Transverse colon (tissue), 4 donors: ENCODE data around the gene SBF2. TPM values are rescaled to one million over a fixed set of nuclear protein-coding genes. Genes with fewer than 3 reads are reported as not detected.

Source experiments
- DNase-seq: peaks from one replicate; pipeline ENCODE4 v3.0.0-alpha.2; 2019
- H3K27ac ChIP-seq, 4 donors: fragments of 200-600 bp; sonication (generic); 2 replicates each; pipeline ENCODE4 v1.5.1; 2016 to 2018; ENCODE audit warnings: inconsistent platforms in 4 of 4
- H3K27me3 ChIP-seq: fragments of 200-600 bp; sonication (generic); 2 replicates; pipeline ENCODE4 v1.5.1; 2017; ENCODE audit warnings: inconsistent platforms
- H3K36me3 ChIP-seq, 4 donors: fragments of 200-600 bp; sonication (generic); 2 replicates each; pipeline ENCODE4 v1.5.1; 2017 to 2019; ENCODE audit warnings: inconsistent platforms in 4 of 4
- H3K4me1 ChIP-seq, 4 donors: fragments of 200-600 bp; sonication (generic); 2 replicates each; pipeline ENCODE4 v1.5.1; 2017 to 2020; ENCODE audit warnings: inconsistent platforms in 4 of 4
- H3K4me3 ChIP-seq, 4 donors: fragments of 200-600 bp; sonication (generic); 1 replicate in 1 of 4; 2 replicates in 3 of 4; pipeline versions ENCODE4 v1.5.1 to v1.6.1; 2017 to 2019; ENCODE audit warnings: inconsistent platforms in 4 of 4
- H3K9me3 ChIP-seq, 2 donors: fragments of 200-600 bp; sonication (generic); 2 replicates each; pipeline ENCODE4 v1.5.1; 2017 to 2019; ENCODE audit warnings: inconsistent platforms in 2 of 2
- CTCF ChIP-seq, 5 experiments: fragments of 200-600 bp in 3 of 5; fragments of 450-650 bp in 2 of 5; sonication (generic) in 3 of 5; IDR thresholded peaks; 1 replicate in 2 of 5; 2 replicates in 3 of 5; pipeline ENCODE4 v1.5.1; 2016 to 2017; ENCODE audit warnings: antibody characterized with exemption in 5 of 5, inconsistent platforms in 3 of 5, mild to moderate bottlenecking in 2 of 5, moderate library complexity in 1 of 5
- EP300 ChIP-seq: sonication (generic); formaldehyde crosslinking; IDR thresholded peaks from one replicate; pipeline ENCODE4 v1.6.1; 2017; ENCODE audit warnings: antibody characterized with exemption, low read depth
- POLR2A ChIP-seq: fragments of 450-650 bp; IDR thresholded peaks from one replicate; pipeline ENCODE4 v1.6.1; 2016; ENCODE audit warnings: antibody characterized with exemption, mild to moderate bottlenecking, moderate library complexity
- POLR2AphosphoS5 ChIP-seq, 3 donors: sonication (generic); formaldehyde crosslinking; IDR thresholded peaks; one replicate each; pipeline ENCODE4 v1.6.1; 2016; ENCODE audit warnings: antibody characterized with exemption in 3 of 3
- WGBS, 2 donors: methylation state at CpG; one replicate each; pipeline ENCODE4 v1.1.5; 2018; ENCODE audit warnings: low coverage in 1 of 2; 5-methylcytosine and 5-hydroxymethylcytosine counted together
- in situ Hi-C, 4 donors: fragments of 200-750 bp; cut with MboI; loops; one replicate each; pipeline versions ENCODE4 v1.15.0 to v1.15.1; 2017; ENCODE audit warnings: low sequenced_read_pairs in 3 of 4, low pct_ligation_motif_present in 1 of 4, low pct_unique_long_range_greater_than_20kb in 1 of 4
- intact Hi-C: fragments of 100-400 bp; cut with DNase I; formaldehyde crosslinking; loops from one replicate; pipeline ENCODE4 v1.15.1; 2023; ENCODE audit warnings: low total_unique reads
- total RNA-seq, 4 donors: library from RNA; depleted of rRNA; stranded (reverse); fragments of >200 nt; gene quantifications; one replicate each; pipeline ENCODE4 v1.1.0, GENCODE V29; 2016

Gene SBF2
- total RNA-seq, 4 donors from 2014 or later, result 46.4 to 71.0 (median 54.8) TPM

DNA sequence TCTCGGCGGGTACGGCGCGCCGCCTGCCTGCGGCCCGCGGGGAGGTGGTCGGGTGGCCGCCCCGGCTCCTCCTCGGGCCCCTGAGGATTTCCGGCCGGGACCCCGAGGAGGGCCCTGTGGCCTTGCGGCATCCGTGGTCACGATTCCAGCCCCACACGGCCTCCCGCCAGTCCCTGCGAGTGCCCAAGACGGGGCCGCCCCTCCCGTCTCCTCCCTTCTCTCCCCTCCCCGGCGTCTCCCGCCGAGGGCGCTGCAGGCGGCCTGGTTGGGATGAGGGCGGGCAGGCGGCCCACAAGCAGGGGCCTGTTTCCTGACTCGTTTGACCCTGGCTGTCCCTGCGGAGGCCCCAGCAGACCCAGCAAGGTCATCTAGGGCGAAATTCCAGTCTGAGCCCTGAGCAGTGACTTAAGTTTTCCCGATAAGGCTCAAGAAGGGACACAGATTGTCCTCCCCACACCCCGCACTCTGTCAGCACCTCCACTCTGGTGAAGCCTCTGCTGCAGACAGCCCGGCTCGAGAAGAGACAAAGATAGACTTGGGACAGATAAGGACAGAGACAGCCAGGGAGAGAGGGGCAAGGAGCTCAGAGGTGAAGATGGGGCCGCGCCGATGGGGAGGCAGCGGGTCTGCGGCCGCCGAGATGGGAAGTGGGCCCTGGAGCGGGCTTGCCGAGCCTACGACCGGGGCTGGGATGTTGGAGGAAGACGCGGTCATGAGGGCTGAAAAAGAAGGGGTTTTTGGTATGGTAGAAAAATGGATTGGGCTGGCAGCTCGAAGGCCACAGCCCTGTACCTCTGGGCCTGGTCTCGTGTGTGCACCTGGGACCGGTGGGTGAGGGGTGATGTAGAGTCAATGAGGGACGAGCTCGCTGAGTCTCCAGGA is 535.1 kb downstream of the SBF2 start:
- H3K4me3 ChIP-seq, result peak overlapping the region; percentile 47 to 73 (median 60)
- intact Hi-C loops, result loop anchor here (5.0 to 10.0 kb wide), 4 partner anchors 144 to 563 kb away; no protein-coding TSS in a partner anchor
- TF ChIP-seq POLR2AphosphoS5 (IDR thresholded peaks at IDR 0.05), result peak in 1 of 3 donors; percentile 38
- no peak for TF ChIP-seq CTCF (IDR thresholded peaks at IDR 0.05)
- TF ChIP-seq POLR2A, result no peak
- DNase-seq, result peak; percentile 75
- H3K9me3 ChIP-seq, result no peaks in the 10 kb centered on the region
- no peaks in the 10 kb centered on the region for H3K36me3 ChIP-seq
- peaks cover 20 to 40% (median 28%) of the 10 kb centered on the region in 4 donors for H3K4me1 ChIP-seq
- in situ Hi-C loops, result loop anchor here (10.0 to 25.0 kb wide), 7 partner anchors 144 to 978 kb away; partner anchors contain the start of gene ADM (in 2 of the 4)
- peak overlapping the region; percentile 86 to 94 (median 91) for H3K27ac ChIP-seq
- WGBS, 2 donors, result 9 to 11% methylated on average over 10 to 45 of the region's 58 CpGs
- no peaks in the 10 kb centered on the region for H3K27me3 ChIP-seq

GRCh38 chr11:9757809-9758636 is 536.0 kb downstream of the SBF2 start:
- no peaks in the 10 kb centered on the region for H3K27me3 ChIP-seq
- TF ChIP-seq CTCF (IDR thresholded peaks at IDR 0.05), result peak; percentile 37 to 87 (median 77)
- TF ChIP-seq POLR2A, result peak; percentile 44
- peak in 2 of 3 donors; percentile 34 to 52 for TF ChIP-seq POLR2AphosphoS5 (IDR thresholded peaks at IDR 0.05)
- TF ChIP-seq EP300, result no peak
- H3K36me3 ChIP-seq, result no peaks in the 10 kb centered on the region
- peak; percentile 92 for DNase-seq
- WGBS, 2 donors, result 3 to 41% methylated on average over 4 to 54 of the region's 64 CpGs
- intact Hi-C loops (loop anchor here (5.0 to 10.0 kb wide), 4 partner anchors 143 to 564 kb away; no protein-coding TSS in a partner anchor), in situ Hi-C loops (loop anchor here (10.0 to 25.0 kb wide), 7 partner anchors 143 to 979 kb away; partner anchors contain the start of gene ADM (in 2 of the 4))
- peak overlapping the region; percentile 47 to 73 (median 60) for H3K4me3 ChIP-seq
- no peaks in the 10 kb centered on the region for H3K9me3 ChIP-seq
- H3K4me1 ChIP-seq, result peaks cover 20 to 40% (median 28%) of the 10 kb centered on the region in 4 donors
- peak overlapping the region; percentile 86 to 94 (median 91) for H3K27ac ChIP-seq

- no peaks in the 10 kb centered on the region for H3K9me3 ChIP-seq
- in situ Hi-C loops, result loop anchor here (10.0 to 25.0 kb wide), 7 partner anchors 142 to 980 kb away; partner anchors contain the start of gene ADM (in 2 of the 4)
- TF ChIP-seq POLR2AphosphoS5 (IDR thresholded peaks at IDR 0.05), result no peak
- TF ChIP-seq CTCF (IDR thresholded peaks at IDR 0.05), result no peak
- TF ChIP-seq EP300, result no peak
- TF ChIP-seq POLR2A, result no peak
Observed at GRCh38 chr11:9756878-9757277, 537.1 kb downstream of the SBF2 start.

More at GRCh38 chr11:9756878-9757277, 537.1 kb downstream of the SBF2 start:
- WGBS, 2 donors, result 96 to 100% methylated on average over 5 to 6 of the region's 6 CpGs
- Histone ChIP-seq H3K4me1 (peaks cover 20 to 37% (median 28%) of the 10 kb centered on the region in 4 donors), H3K4me3 (no peak overlapping the region), H3K27ac (no peak overlapping the region), H3K36me3 (no peaks in the 10 kb centered on the region), H3K27me3 (no peaks in the 10 kb centered on the region)
- no peak for DNase-seq
- intact Hi-C loops, result loop anchor here (5.0 to 10.0 kb wide), 4 partner anchors 142 to 565 kb away; no protein-coding TSS in a partner anchor
